Activated T-cell treated with anti-CD3 and anti-CD28 coated beads for 4 hours (primary cell): ENCODE results near the gene ZNF48.
A peak's percentile ranks its signal among the peaks of the same experiment; 100 is the strongest.

Experiments used
- DNase-seq: peaks from one replicate; pipeline ENCODE4 v3.0.0-alpha.2; 2020

The ZNF48 gene

DNA sequence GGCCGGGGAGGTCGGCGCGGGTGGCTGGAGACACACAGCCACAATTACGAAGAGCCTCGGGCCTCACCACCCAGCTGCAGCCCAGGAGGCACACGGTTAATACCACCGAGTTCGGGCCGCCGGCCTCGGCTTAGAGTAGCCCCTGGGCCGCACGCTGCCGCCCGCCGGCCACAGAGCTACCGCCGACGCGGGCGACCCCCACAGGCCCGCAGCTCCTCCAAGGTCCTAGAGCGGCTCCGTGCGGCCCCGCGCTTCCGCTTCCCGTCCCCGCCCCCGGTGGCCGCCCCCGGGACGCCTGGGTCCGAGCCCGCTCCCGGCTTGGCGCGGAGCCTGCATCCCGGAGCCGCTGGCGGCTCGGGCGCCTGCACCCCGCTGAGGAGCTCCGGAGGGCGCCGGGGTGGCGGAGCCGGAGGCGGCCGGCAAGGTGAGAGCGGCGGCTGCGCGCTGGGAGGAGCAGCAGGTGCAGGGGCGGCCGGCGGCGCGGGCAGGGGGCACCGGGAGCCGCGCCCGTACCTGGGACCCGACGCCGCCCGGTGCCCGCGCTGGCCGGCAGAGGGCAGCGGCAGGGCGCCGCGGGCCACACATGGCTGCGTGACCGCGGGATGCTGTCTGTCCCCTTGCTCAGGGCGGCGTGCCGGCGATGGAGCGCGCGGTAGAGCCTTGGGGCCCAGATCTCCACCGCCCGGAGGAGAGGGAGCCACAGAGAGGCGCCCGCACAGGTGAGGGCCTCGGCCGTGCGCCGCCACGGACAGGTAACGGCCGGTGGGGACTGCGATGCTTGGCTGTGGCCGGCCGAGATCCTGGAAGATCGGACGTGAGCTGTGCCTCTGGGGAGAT, at the start of gene ZNF48:
Gene ZNF48, plus strand, starts transcription at position 266 of the 837 bp plus-strand sequence. Its CDS starts 375 bp downstream, at position 641.
- no peak for DNase-seq

DNA sequence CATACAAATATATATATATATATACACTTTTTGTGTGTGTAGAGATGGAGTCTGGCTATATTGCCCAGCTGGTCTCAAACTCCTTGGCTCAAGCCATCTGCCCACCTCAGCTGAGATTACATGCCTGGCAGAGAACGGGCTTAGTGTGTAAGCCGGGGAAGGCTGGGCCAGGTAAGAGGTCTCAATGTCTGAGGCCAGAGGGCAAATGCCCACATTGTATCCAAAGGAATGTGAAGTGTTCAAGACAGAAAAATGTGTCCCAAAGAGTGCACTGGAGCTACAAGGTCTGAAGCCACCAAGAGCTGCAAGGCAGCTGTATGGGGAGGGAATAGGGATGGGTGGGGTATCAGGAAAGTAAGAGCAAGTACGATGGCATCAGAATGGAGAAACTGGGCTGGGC, 48.9 kb upstream of the ZNF48 start:
- DNase-seq: no peak

DNA sequence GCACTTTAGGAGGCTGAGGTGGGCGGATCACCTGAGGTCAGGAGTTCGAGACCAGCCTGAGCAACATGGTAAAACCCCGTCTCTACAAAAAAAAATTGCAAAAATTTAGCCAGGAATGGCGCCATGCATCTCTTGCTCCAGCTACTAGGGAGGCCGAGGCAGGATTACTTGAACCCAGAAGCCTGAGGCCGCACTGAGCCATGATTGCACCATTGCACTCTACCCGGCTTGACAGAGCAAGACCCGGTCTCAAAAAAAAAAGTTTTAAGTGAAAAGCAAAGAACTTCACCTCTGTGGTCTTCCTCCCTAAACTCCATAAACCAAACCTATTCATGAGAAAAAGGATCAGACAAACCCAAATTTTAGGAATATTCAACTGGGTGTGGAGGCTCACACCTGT, 47.1 kb upstream of the ZNF48 start:
- DNase-seq: no peak

DNA sequence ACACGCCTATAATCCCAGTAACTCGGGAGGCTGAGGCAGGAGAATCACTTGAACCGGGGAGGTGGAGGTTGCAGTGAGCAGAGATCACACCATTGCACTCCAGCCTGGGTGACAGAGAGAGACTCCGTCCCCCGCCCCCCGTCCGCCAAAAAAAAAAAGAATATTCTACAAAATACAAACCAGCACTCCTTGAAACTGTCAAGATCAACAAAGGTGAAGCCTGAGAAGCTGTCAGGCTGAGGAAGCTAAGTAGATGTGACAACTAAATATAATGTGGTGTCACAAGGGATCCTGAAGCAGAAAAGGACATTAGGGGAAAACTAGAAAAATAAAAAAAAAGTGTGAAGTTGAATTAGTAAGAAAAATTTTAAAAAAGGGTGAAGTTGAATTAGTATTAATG, 46.3 kb upstream of the ZNF48 start:
- DNase-seq: no peak

DNA sequence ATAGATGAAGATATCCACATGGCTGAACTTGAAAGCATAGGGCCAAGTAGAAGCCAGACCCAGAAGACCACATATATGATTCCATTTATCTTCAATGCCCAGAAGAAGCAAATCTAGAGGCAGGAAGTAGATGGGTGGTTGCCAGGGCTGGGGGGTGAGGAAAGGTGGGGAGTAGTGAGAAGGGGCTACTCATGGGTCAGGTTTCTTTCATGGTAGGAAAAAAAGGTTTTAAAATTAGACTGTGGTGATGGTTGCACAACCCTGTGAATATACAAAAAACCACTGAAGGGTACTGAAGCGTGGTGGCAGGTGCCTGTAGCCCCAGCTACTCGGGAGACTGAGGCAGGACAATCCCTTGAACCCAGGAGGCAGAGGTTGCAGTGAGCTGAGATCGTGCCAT, 45.5 kb upstream of the ZNF48 start:
- no peak for DNase-seq

DNA sequence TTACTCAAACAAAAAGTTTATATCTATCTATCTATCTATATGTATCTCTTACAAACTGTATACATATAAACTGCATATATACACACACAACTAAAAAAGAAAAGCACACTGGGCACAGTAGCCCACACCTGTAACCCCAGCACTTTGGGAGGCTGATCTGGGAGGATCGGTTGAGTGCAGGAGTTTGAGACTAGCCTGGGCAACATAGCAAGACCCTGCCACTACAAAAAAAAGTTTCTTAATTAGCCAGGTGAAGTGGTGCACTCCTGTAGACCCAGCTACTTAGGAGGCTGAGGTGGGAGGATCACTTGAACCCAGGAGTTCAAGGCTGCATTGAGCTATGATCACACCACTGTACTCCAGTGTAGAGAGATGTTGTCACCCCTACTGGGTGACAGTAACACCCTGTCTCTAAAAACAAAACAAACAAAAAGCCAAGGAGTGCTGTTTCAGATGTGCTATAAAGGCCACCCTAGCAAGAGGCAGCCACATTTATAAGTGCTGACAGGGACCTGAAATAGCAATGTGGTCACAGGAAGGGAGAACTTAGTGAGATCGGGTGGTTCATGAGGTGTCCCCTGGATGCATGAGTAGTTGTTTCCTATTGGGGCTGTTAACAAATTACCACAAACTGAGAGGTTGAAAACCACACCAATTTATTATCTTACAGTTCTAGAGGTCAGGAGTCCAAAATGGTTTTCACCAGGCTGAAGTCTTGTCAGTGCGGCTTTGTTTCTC, 44.9 kb upstream of the ZNF48 start:
- DNase-seq: no peak

DNA sequence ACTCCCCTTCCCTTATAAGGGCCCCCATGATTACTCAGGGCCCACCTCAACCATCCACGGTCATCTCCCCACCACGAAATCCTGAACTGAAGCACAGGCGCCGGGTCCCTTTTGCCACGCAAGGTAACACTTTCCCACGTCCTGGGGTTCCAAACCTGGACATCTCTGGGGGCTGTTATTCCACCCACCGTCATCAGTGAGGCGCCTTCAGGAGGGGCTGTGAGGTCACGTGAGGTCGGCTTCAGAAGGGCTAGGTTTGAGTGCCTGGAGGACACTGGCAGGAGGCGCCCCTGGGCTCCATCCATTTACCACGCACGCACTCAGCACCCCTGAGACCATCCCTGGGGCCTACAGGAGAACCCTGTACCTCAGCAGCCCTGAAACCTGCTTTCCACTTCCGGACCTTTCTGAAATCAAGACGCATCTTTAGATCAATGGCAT, 44.2 kb upstream of the ZNF48 start:
- DNase-seq: no peak

DNA sequence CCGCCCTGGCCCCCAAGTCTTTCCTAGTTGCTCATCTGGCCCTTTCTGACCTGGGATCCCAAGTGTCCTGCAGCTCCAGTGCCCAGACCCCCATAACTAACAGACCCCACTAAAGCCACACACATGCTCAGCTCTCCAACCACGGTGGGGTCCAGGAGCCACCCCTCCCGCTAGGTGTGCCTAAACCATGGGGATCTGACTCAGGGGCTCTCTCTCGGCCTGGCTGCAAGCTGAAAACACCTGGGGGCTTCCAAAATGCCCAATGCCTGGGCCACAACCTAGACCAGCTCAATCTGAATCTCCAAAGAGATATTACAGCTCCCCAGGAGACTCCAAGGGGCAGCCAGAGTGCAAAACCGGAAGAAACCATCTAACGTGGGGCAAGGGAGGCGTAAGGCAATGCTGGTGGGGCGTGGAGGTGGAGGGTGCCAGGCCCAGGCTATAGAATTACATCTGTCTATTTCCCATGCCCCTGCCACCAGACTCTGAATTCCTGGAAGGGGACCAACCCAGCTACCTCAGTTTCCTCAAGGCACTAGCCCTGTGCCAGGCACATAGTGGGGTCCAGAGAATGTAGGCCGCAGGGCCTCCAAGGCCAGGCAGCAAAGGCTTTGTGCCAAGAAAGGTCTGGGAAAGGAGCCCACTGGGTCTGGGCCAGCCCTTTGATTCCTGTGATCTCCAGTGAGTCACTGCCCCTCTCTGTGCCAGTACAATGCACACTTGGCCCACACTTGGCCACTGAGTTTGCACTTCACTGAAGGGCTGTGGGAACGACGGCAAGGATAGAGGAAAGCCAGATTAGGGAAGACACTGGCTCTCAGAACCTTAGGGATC, 43.4 kb upstream of the ZNF48 start:
- no peak for DNase-seq

DNA sequence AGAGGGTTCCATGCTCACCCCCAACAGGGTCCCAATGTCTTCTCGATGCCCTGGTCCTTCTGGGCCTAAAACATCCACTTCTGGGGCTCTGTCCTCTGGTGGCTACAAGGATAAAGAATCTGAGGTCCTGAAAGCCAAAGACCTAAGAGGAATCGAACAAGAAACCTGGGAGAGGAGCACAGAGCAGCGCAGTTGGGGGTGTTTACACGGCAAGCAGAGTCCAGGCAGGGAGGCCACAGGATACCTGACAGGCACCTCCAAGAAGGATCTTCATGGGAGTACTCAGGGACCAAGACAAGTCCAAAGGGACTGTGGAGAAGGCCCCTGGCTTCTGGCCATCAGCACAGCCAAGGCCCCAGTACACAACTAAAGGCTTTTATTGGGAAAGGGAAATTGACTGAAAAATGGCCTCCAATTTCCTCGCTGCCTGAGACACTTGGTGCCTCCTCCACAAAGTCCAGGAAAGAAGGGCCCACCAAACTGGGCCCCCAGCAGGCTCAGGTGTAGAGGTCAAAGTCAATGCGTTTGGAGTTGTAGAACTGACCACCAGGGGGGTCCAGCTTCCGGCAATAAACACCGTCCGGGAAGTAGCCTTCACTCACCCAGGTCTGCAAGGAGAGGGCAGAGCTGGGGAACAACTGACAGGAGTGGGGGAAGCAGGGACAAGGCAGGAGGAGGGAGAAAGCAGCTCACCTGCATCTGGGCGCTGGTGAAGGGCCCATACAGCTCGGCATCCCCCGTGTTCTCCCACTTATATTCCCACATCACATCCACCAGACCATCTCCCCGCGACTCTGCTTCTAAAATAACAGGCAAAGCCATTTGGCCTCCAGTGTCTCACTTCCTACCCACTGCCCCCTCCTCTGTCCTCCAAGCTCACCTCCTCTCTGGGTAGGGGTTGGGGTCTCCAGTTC, 42.5 kb upstream of the ZNF48 start:
- DNase-seq: no peak

DNA sequence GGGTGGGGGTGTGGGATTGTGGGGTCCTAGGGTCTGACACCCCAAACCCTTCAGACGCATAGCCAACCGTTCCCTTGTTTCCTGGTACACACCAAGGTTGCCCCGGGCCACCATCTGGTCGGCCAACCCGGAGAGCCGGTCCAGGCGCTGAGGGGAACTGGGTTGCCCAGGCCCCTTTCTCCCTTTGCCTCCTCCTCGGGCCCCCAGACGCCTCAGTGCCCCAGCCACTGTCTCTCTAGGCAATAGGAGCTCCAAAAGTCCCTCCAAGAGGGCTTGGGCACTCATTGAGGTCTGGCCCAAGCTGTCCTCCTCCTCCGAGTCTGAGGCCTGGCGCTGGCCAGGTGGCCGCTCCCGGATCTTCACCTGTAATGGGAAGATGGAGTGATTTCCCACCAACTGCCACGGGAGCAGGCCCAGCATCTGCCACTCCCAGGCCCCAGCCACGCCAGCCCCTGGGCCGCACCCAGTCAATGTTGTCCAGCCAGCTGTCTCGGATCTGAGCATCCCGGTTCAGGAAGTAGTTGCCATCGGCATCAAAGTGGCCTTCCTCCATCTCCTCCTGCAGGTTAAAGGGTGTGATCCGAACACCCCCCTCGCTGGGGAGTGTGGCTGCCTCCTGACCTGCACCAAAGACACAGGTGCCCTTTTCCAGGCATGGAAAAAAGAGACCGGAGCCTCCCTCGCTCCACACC, 41.6 kb upstream of the ZNF48 start:
- no peak for DNase-seq

DNA sequence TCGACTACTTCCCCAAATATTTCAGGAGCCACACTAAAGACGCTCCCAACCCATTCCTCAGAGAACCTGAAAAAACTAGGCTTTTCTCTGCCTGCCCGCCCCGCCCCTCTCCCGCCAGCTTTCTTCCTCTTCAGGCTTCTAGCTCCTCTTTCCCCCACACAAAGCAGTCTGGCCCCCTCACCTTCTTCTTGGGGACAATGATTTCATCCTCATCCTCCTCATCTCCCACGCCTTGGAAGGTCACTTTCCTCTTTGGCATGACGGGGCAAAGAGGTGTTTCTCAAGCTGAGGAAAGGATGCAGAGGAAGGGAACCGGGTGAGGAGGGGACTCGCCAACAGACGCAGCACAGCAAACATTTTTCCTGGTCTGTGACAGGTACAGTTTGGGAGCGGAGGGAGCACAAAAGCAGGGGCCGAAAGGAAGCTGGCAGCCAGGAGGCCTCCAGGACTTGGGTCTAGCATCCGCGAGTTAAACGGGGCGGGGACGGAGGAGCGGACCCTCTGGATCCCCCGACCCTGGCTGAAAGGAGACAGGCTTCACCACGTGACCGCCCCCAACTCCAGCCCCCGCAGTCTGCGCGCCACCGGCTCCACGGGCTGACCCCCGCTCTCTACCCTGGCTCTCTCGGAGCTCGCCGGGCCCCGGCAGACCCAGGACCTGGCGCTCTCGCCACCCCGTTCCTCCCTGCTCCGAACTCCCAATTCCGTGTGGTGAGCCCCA, 40.6 kb upstream of the ZNF48 start:
- no peak for DNase-seq

DNA sequence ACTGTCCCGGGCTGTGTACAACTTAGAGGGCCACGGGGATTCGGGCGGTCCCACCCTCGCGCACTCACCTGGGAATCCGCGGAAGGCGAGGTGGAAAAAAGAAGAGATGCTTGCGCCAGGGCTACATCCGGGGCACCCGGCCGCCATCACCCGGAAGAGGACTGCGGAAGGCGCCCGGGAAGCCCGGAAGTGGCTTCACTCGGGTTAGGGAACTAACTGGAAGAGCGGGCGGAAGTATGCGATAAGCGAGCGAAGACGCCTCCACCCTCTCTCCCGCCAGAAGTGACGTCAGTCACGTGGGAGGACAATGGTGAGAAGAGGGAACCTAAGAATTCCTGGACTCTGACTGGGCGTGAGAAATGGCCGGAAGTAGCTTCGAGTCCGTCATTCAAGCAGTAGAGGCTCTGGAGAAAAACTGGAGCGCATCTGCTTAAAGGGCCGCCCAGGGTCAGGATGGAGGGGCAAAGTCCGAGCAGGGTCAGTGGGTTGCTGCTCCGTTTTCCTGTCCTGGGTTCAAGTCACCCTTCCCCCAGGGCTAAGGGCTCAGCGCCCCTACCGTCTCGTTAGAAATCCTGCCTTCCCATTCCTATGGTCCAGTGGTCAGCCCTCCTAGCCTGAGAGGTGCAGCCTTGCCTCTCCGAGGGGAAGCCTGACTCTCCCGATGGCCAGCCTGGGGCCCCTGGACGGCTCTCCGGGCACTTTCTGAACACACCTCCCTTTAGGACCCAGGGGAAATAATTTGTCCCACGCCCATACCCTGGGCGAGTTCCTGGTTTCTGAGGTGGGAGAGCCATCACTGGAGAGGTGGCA, 39.9 kb upstream of the ZNF48 start, which contains the start of gene CD2BP2:
Gene CD2BP2, minus strand, starts transcription at position 165 of the 810 bp plus-strand sequence. CDS start 627 bp downstream, outside the sequence.
- peak; percentile 86 for DNase-seq

DNA sequence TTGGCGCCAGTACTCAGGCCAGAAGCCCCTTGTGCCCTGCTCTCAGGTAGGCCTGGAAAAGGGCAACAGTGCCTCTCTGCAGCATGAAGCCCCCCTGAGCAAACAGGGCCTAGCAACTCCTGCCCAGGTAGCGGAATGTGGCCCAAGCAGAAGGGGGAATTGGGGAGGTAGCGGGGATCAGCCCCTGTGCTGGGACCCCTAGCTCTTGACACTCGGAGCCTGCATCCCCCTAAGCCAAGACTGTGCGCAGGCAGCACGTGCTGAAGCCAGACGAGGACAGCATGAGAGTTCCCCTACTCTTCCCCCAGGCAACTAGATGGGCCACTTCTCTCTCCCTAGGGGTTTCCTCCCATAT, 39.3 kb upstream of the ZNF48 start:
- DNase-seq: no peak

DNA sequence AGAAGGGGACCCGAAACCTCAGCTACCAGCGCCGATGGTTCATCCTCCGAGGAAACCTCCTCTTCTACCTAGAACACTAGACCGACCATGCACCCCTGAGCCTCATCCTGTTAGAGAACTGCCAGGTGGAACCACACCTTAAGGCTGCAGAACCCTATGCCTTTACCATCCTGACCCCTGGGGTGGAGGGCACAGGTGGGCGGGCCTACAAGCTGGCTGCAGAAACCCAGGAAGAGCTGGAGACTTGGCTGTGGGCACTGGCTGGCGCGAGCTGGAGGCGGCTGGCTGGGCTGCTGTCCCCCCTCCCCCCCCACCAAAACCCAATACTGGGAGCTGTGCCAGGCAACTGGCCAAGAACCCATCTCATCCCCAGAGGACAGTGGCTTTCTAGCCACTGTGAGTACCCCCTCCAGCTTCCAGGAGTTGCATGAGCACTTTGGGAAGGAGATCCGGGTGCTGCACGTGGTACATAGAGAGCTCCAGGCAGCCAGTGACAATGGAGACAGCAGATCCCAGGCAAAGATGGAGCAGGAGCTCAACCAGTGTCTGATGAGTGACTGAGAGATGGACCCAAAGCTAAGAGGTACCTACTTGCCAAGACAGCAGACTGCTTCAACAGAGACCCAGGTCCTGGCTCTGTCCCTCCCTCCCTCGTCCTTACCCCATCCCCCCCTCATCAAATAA, 38.7 kb upstream of the ZNF48 start:
- DNase-seq: no peak

DNA sequence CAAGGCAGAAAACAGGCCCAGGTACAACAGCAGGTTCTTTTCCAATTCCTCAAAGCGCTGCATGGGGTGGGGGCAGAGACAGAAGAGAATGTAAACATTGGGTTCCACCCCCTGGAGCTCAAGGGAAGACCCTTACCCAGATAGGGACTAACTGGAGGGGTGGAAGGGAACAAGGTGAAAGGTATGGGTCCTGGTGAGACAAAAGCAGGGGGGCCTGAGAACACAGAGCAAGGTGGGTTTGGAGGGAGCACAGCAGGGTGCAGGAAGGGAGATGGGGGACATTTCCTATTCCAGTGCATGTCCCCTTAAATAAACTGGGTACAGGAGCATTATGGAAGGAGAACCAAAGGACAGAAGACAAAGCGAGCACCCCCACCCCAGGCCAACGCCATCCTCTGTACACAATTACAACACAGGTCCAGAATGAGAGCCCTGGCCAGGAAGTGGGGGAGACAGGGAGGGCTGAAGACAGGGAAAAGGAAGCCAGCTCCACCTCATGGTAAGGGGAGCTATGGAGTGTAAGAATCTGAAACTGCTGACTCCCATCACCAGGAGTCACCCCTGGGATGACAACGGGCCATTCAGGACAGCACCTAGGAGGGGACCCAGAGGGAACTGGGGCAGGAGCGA, 38.0 kb upstream of the ZNF48 start:
- no peak for DNase-seq

DNA sequence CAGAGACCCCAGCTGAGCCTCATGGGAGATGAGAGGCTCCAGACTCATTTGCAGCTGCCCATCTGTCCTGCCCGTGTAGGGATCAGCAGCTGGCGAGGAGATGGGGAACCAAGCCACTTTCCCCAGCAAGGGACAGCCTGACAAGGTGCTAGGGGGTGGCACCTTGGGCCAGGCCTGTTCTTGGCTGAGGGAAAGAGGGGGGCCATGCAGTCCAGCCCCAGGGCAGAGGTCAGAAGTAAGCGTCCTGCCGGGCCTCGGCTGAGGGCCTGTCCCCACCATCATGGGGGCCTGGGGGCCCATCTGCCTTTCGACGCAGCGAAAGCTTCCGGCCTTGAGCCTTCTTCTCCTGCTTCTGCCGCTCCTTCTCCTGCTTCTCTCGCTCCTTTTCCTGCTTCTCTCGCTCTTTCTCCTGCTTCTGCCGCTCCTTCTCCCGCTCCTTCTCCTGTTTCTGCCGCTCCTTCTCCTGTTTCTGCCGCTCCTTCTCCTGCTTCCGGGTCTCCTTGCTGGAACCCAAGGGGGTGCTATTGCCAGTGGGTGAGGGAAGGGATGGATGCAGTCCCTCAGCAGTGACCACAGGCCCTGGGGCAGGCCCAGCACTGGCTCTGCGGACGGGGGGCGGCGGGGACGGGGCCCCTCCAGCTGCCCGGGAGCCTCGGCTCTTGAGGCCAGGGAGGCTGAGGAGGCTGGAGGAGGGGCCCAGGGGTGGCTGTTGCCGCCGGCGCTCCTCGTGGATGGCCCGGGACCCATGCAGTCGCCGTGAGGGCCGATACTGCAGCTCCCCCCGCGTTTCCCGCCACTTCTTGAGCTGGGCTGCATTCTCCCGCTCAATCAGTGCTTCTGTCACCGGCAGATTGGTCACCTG, 37.3 kb upstream of the ZNF48 start:
- DNase-seq: no peak

DNA sequence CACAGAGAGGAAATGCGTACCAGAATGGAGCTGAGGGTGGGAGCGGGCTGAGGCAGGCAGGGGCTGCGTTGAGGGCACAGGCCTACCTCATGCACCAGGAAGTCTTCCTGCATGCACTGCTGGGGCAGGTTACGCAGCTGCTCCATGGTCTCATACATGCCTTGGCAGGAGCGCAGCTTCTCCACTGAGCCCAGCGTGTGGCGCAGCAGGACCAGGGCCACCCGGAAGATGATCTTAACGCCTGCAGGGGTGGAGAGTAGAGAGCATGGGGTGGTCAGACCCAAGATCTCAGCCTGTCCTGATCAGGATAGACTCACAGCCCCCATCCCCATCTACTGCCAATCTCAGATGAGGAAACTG, 36.7 kb upstream of the ZNF48 start:
- DNase-seq: no peak
